ENCODE measurements around the gene GGCX.
"Not testable (repeated sequence)": the region's sequence is repeated elsewhere in the genome, so short reads cannot be mapped to it uniquely, and the experiment has no call there.

The GGCX gene

GRCh38 chr2:85566265-85566664 is 5.0 kb upstream of the GGCX start:
- no peak for DNase-seq (ENCODE audit: low read depth)

- no peak for DNase-seq (ENCODE audit: low read depth)
These were observed 2.9 kb upstream of the GGCX start for GRCh38 chr2:85564144-85564563.

- no peak for DNase-seq (ENCODE audit: low read depth)
These were observed 447 bp downstream of the GGCX start for GRCh38 chr2:85560812-85561279.

GRCh38 chr2:85560403-85560726 is 928 bp downstream of the GGCX start:
- DNase-seq (ENCODE audit: low read depth), result not testable (repeated sequence)

GRCh38 chr2:85558160-85558559 is 3.1 kb downstream of the GGCX start:
- DNase-seq (ENCODE audit: low read depth), result no peak

GRCh38 chr2:85557130-85557529 is 4.2 kb downstream of the GGCX start:
- DNase-seq (ENCODE audit: low read depth), result no peak

GRCh38 chr2:85554980-85555612 is 6.2 kb downstream of the GGCX start:
- DNase-seq (ENCODE audit: low read depth), result no peak

GRCh38 chr2:85553184-85553583 is 8.1 kb downstream of the GGCX start:
- DNase-seq (ENCODE audit: low read depth), result no peak

- DNase-seq (ENCODE audit: low read depth), result peak; percentile 69
These were observed 9.3 kb downstream of the GGCX start for GRCh38 chr2:85551698-85552678.

GRCh38 chr2:85550486-85550885 is 10.8 kb downstream of the GGCX start:
- DNase-seq (ENCODE audit: low read depth), result no peak

- peak; percentile 91 for DNase-seq (ENCODE audit: low read depth)
These were observed 11.5 kb downstream of the GGCX start for GRCh38 chr2:85549826-85550225.

- no peak for DNase-seq (ENCODE audit: low read depth)
These were observed 12.2 kb downstream of the GGCX start for GRCh38 chr2:85549095-85549494.

GRCh38 chr2:85548608-85548900 is 12.7 kb downstream of the GGCX start:
- no peak for DNase-seq (ENCODE audit: low read depth)

- DNase-seq (ENCODE audit: low read depth), result no peak
These were observed 13.3 kb downstream of the GGCX start for GRCh38 chr2:85547859-85548607.

- no peak for DNase-seq (ENCODE audit: low read depth)
These were observed 14.0 kb downstream of the GGCX start for GRCh38 chr2:85547089-85547858.

- DNase-seq (ENCODE audit: low read depth), result no peak
These were observed 15.5 kb downstream of the GGCX start for GRCh38 chr2:85545780-85546240.

- DNase-seq (ENCODE audit: low read depth), result not testable (repeated sequence)
These were observed 16.1 kb downstream of the GGCX start for GRCh38 chr2:85544915-85545779.

- not testable (repeated sequence) for DNase-seq (ENCODE audit: low read depth)
These were observed 17.0 kb downstream of the GGCX start for GRCh38 chr2:85544254-85544691.

GRCh38 chr2:85542777-85543176 is 18.5 kb downstream of the GGCX start:
- no peak for DNase-seq (ENCODE audit: low read depth)

- no peak for DNase-seq (ENCODE audit: low read depth)
These were observed 19.4 kb downstream of the GGCX start for GRCh38 chr2:85541753-85542457.

Measured in iris pigment epithelial cell (primary cell).